Tibial artery (tissue), 4 donors: Measurements from ENCODE around the gene ENOX2.
A peak's percentile ranks its signal among the peaks of the same experiment; 100 is the strongest.
"Not testable (repeated sequence)": the region's sequence is repeated elsewhere in the genome, so short reads cannot be mapped to it uniquely, and the experiment has no call there.

Source experiments
- DNase-seq, 2 donors: peaks; one replicate each; pipeline ENCODE4 v3.0.0-alpha.2; 2019
- H3K27ac ChIP-seq, 2 donors: fragments of 200-600 bp; sonication (generic) in 1 of 2; 1 replicate in 1 of 2; 2 replicates in 1 of 2; pipeline ENCODE4 v1.5.1; 2018 to 2019; ENCODE audit warnings: mild to moderate bottlenecking in 1 of 2
- H3K27me3 ChIP-seq, 2 donors: fragments of 200-600 bp; sonication (generic) in 1 of 2; one replicate each; pipeline versions ENCODE4 v1.5.1 to v1.6.0; 2016 to 2019
- H3K36me3 ChIP-seq, 3 donors: fragments of 200-600 bp; sonication (generic) in 2 of 3; one replicate each; pipeline ENCODE4 v1.5.1; 2016 to 2019; ENCODE audit warnings: mild to moderate bottlenecking in 2 of 3
- H3K4me1 ChIP-seq, 4 donors: fragments of 200-600 bp; sonication (generic) in 2 of 4; 1 replicate in 3 of 4; 2 replicates in 1 of 4; pipeline ENCODE4 v1.5.1; 2016 to 2019
- H3K4me3 ChIP-seq, 2 donors: fragments of 200-600 bp; sonication (generic) in 1 of 2; 1 replicate in 1 of 2; 2 replicates in 1 of 2; pipeline ENCODE4 v1.5.1; 2018 to 2019; ENCODE audit warnings: mild to moderate bottlenecking in 2 of 2
- H3K9me3 ChIP-seq, 3 donors: fragments of 200-600 bp; sonication (generic) in 1 of 3; one replicate each; pipeline ENCODE4 v1.5.1; 2016 to 2019
- intact Hi-C: fragments of 100-400 bp; cut with DNase I; formaldehyde crosslinking; loops from one replicate; pipeline ENCODE4 v1.15.0; 2023; ENCODE audit warnings: low total_unique reads
- TF ChIP-seq, protein P1 (sequence below), 2 experiments: fragments of 200-600 bp in 1 of 2; fragments of 450-650 bp in 1 of 2; IDR thresholded peaks; one replicate each; pipeline ENCODE4 v1.5.1; 2017 to 2019; ENCODE audit warnings: antibody characterized with exemption in 2 of 2, mild to moderate bottlenecking in 1 of 2, moderate library complexity in 1 of 2

The ENOX2 gene, protein sequence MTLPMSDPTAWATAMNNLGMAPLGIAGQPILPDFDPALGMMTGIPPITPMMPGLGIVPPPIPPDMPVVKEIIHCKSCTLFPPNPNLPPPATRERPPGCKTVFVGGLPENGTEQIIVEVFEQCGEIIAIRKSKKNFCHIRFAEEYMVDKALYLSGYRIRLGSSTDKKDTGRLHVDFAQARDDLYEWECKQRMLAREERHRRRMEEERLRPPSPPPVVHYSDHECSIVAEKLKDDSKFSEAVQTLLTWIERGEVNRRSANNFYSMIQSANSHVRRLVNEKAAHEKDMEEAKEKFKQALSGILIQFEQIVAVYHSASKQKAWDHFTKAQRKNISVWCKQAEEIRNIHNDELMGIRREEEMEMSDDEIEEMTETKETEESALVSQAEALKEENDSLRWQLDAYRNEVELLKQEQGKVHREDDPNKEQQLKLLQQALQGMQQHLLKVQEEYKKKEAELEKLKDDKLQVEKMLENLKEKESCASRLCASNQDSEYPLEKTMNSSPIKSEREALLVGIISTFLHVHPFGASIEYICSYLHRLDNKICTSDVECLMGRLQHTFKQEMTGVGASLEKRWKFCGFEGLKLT

DNA sequence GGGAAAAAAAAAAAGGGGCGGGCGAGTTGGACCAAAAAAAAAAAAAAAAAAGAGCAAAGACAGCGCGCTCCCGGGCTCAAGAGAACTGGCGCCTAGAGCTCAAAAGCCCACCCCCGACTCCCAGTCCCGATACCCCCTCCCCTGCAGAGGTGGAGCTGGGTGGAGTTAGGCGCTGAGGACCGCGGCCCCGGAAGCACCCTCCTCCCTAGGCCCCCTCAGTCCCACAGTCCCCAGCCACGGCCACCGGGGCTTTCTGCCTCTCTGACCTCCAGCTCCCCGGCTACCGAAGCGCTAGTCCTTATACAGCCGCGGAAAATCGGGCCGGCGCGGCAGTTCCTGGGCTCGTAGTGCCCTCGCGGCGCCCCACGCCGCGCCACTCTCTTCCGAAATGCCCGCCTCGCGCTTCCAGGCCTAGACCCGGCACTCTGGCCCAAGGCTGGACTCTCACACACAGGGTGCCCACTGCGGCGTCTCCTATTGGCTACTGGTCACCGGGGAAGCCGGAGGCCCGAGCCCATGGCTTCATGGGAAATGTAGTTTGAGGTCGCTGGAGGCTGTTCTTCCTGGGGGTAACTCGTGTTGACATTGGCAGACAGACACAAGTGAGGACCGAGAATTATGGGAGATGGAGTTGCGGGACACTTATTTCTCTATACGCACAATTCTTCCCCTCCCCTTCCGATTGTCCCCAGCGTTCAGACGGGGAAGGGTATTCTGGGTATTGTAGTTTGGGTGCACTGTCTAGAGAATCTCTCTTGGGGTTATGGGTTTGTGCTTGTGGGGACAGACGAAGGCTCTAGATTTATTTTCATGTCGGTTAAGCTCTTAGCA, at the start of gene ENOX2:
ENOX2 (minus strand) TSS at position 427 of the 831 bp plus-strand sequence. CDS start 199,993 bp downstream, outside the sequence.
- DNase-seq, result peak; percentile 94 to 96
- peaks cover 0 to 9% (median 0%) of the 10 kb centered on the region in 4 donors for H3K4me1 ChIP-seq
- no peaks in the 10 kb centered on the region for H3K27me3 ChIP-seq
- no peaks in the 10 kb centered on the region for H3K36me3 ChIP-seq
- no peaks in the 10 kb centered on the region for H3K9me3 ChIP-seq
- intact Hi-C loops, result no loop called here
- TF ChIP-seq, protein P1, sequence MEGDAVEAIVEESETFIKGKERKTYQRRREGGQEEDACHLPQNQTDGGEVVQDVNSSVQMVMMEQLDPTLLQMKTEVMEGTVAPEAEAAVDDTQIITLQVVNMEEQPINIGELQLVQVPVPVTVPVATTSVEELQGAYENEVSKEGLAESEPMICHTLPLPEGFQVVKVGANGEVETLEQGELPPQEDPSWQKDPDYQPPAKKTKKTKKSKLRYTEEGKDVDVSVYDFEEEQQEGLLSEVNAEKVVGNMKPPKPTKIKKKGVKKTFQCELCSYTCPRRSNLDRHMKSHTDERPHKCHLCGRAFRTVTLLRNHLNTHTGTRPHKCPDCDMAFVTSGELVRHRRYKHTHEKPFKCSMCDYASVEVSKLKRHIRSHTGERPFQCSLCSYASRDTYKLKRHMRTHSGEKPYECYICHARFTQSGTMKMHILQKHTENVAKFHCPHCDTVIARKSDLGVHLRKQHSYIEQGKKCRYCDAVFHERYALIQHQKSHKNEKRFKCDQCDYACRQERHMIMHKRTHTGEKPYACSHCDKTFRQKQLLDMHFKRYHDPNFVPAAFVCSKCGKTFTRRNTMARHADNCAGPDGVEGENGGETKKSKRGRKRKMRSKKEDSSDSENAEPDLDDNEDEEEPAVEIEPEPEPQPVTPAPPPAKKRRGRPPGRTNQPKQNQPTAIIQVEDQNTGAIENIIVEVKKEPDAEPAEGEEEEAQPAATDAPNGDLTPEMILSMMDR (IDR thresholded peaks at IDR 0.05), result no peak
- H3K27ac ChIP-seq, result peak within 1 kb of the TSS; percentile 81 to 88
- H3K4me3 ChIP-seq, result peak within 1 kb of the TSS; percentile 70 to 73

DNA sequence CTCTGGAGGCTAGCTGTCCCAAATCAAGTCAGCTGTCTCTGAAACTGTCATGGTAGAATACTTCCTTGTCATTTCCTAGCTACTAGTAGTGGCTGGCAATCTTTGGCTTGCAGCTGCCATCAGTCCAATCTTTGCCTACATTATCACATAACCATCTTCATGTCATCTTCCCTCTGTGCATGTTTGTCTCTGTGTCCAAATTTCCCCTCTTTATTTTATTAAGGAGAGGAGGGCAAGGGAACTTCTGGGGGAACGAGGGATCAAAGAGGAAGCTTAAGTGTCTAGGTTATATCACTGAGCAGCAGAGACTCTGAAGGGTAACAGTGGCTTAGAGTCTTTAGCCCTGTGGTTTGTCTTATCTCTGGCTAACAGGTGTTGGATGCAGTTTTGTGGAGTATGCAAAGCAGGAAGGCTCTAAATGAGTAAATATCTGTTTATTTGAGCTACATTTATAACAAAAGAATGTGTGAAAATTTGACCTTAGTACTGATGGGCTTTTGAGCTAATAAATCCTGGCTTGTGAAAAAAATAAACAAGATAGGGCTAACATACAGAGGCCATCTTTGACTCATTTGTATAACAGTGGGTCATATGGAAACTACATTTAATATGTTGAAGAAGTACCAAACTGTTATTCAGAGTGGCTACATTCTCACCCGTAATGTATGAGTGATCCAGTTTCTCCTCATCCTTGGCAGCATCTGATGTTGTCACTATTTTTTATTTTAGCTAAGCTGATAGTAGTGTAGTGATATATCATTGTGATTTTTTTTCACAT, 49.4 kb upstream of the ENOX2 start:
- no peak for DNase-seq
- Histone ChIP-seq H3K27me3 (no peaks in the 10 kb centered on the region), H3K36me3 (no peaks in the 10 kb centered on the region), H3K4me3 (no peak overlapping the region), H3K4me1 (no peaks in the 10 kb centered on the region), H3K27ac (no peak overlapping the region), H3K9me3 (peaks cover 0 to 11% (median 8%) of the 10 kb centered on the region in 3 donors)
- TF ChIP-seq, protein P1 (IDR thresholded peaks at IDR 0.05), result no peak
- intact Hi-C loops, result no loop called here

DNA sequence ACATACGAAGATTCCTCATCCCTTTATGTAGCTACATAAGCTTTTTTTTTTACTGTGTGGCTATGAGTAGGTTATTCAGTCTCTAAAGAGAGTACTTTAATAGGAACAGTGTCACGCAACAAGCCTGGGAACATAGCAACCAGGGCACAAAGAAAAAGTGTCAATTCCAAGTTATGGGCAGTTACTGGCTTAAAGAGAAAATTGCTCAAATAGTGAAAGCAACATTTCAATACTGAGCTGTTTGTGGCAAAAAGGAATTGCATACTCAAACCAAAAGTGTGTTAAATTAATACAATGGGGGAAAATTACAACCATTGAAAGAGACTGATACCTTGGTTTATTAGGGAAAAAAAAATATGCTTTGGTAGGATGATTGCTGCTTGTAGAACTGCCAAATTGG, 41.2 kb upstream of the ENOX2 start:
- H3K36me3 ChIP-seq, result no peaks in the 10 kb centered on the region
- peaks cover 0 to 11% (median 8%) of the 10 kb centered on the region in 3 donors for H3K9me3 ChIP-seq
- no peak overlapping the region for H3K4me3 ChIP-seq
- no peaks in the 10 kb centered on the region for H3K4me1 ChIP-seq
- no peaks in the 10 kb centered on the region for H3K27me3 ChIP-seq
- intact Hi-C loops, result no loop called here
- no peak for DNase-seq
- no peak overlapping the region for H3K27ac ChIP-seq
- TF ChIP-seq, protein P1 (IDR thresholded peaks at IDR 0.05), result no peak

DNA sequence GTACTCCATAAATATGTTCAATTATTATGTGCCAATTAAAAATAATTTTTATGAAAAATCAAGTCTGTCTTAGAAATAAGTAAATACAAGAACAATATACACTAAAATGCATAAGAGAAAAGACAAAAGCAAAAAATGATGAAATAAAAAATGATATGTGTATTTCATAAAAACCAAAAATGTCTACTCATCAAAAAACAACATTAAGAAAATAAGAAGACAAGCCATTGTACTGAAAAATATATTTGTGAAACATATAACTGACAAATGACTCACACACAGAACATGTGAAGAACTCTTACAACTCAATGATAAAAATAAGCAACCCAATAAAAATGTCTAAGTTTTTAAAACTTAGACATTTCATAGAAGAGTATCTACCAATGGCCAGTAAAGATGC, 34.1 kb upstream of the ENOX2 start:
- no peaks in the 10 kb centered on the region for H3K9me3 ChIP-seq
- no peaks in the 10 kb centered on the region for H3K36me3 ChIP-seq
- no peaks in the 10 kb centered on the region for H3K27me3 ChIP-seq
- no peak for DNase-seq
- TF ChIP-seq, protein P1 (IDR thresholded peaks at IDR 0.05), result no peak
- no peak overlapping the region for H3K27ac ChIP-seq
- no peak overlapping the region for H3K4me3 ChIP-seq
- H3K4me1 ChIP-seq, result no peaks in the 10 kb centered on the region
- intact Hi-C loops, result no loop called here

DNA sequence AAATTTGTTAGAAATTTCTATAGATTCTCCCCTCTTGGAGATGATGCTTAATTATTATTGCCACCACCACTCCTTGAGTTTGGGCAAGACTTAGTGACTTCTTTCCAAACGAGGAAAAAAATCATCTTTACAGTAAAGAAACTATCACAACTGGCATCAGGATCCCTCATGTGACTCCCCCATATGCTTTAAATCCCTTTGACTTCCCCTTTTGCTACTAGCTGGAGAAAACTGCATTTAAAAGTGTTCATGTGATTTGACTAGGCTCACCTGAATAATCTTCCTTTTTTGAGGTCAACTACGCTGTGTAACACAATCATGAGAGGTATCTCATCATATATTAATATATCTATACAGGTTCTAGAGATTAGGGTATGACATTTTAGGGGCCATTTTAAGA, 30.3 kb upstream of the ENOX2 start:
- H3K9me3 ChIP-seq, result no peaks in the 10 kb centered on the region
- H3K27ac ChIP-seq, result no peak overlapping the region
- no peak overlapping the region for H3K4me3 ChIP-seq
- no peak for DNase-seq
- intact Hi-C loops, result no loop called here
- H3K36me3 ChIP-seq, result no peaks in the 10 kb centered on the region
- no peaks in the 10 kb centered on the region for H3K27me3 ChIP-seq
- TF ChIP-seq, protein P1 (IDR thresholded peaks at IDR 0.05), result no peak
- H3K4me1 ChIP-seq, result no peaks in the 10 kb centered on the region

DNA sequence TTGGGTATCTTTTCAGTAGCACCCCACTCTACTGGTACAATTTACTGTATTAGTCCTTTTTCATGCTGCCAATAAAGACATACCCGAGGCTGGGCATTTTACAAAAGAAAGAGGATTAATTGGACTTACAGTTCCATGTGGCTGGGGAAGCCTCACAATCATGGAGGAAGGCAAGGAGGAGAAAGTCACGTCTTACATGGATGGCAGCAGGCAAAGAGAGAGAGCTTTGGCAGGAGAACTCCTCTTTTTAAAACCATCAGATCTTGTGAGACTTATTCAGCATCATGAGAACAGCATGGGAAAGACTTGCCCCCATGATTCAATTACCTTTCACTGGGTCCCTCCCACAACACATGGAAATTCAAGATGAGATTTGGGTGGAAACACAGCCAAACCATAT, 17.4 kb upstream of the ENOX2 start:
- intact Hi-C loops, H3K27me3 ChIP-seq, H3K36me3 ChIP-seq, DNase-seq, H3K4me3 ChIP-seq, H3K9me3 ChIP-seq, H3K27ac ChIP-seq, H3K4me1 ChIP-seq: not testable (repeated sequence)

DNA sequence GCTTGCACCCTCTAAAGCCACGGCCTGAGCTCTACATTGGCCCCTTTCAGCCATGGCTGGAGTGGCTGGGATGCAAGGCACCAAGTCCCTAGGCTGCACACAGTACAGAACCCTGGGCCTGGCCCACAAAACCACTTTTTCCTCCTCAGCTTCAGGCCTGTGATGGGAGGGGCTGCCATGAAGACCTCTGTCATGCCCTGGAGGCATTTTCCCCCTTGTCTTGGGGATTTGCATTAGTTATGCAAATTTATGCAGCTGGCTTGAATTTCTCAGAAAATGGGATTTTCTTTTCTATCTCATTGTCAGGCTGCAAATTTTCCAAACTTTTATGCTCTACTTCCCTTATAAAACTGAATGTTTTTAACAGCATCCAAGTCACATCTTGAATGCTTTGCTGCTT, 16.7 kb upstream of the ENOX2 start:
- not testable (repeated sequence) for H3K27me3 ChIP-seq, DNase-seq, H3K4me1 ChIP-seq, H3K36me3 ChIP-seq, H3K27ac ChIP-seq, H3K9me3 ChIP-seq, H3K4me3 ChIP-seq
- intact Hi-C loops, result loop anchor here (10.0 kb wide), 2 partner anchors 345 to 385 kb away; no protein-coding TSS in a partner anchor

DNA sequence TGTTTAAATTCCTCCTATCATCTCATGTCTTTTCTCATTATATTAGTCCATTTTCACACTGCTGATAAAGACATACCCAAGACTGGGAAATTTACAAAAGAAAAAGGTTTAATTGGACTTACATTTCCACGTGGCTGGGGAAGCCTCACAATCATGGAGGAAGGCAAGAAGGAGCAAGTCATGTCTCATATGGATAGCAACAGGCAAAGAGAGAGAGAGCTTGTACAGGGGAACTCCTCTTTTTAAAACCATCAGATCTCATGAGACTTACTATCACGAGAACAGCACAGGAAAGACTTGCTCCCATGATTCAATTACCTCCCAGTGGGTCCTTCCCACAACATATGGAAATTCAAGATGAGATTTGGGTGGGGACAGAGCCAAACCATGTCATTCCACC, 15.5 kb upstream of the ENOX2 start:
- intact Hi-C loops, result loop anchor here (10.0 kb wide), 2 partner anchors 344 to 384 kb away; no protein-coding TSS in a partner anchor
- H3K27ac ChIP-seq, H3K9me3 ChIP-seq, H3K4me3 ChIP-seq, DNase-seq, H3K36me3 ChIP-seq, H3K4me1 ChIP-seq, H3K27me3 ChIP-seq: not testable (repeated sequence)
